Hematopoietic multipotent progenitor cell treated with erythropoietin and hydrocortisone succinate and interleukin-3 and kit ligand, for 8 days (in vitro differentiated cells): ENCODE measurements around the gene GPC5.

Experiments used
- DNase-seq: peaks from one replicate; pipeline ENCODE4 v3.0.0-alpha.2; 2015

GPC5 gene

DNA sequence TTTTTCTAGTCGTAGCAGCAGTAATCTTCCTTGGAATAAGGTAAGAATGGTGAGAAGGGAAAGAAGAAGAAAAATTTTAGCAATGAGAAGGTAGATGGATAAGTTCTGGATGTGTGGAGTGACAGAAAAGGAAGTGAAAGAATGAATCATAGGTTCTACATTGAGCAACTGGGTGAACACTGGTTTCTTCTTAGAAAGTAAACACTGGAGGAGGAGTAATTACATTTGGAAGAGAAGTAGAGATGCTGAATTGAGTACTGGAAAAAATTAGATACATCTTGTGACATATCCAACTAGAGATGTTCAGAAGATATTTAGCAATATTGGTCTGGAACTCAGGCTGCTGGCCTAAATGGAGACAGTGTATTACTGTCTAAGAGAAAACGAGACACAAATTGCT lies 148.5 kb downstream of the GPC5 start:
- no peak for DNase-seq

DNA sequence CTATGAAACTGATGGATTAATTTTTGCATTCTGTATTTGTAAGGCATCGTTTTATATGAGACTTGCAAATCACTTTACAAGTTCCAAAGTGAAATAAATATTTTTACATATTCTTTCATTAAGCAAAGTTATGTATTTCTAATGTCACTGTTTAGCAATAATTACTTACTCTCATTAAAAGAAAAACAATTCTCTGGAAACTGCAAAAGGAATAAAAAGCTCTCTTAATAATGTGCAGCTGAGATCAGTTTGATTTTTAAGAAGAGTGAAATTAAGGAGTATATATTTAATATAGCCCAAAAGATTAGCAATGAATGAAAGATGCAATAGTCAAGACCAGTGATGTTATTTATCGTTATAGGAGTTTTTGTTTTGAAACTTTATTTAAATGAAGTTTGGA lies 155.2 kb downstream of the GPC5 start:
- DNase-seq, result no peak

DNA sequence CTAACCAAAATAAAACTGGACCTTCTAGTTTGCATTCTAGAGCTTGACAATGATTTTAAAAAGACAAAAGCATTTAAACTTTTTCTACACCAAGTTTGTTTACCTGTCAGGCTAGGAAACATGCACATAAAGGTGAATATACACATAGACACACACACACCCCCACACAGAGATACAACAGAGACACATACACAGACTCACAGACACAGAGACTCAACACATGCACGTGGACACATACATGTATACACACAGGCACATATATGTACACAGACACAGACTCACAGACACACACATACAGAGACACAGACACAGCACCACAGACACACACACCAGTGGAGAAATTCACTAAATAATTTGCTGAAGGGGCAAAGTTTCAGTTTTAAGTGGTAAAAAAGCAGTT lies 155.7 kb downstream of the GPC5 start:
- no peak for DNase-seq

DNA sequence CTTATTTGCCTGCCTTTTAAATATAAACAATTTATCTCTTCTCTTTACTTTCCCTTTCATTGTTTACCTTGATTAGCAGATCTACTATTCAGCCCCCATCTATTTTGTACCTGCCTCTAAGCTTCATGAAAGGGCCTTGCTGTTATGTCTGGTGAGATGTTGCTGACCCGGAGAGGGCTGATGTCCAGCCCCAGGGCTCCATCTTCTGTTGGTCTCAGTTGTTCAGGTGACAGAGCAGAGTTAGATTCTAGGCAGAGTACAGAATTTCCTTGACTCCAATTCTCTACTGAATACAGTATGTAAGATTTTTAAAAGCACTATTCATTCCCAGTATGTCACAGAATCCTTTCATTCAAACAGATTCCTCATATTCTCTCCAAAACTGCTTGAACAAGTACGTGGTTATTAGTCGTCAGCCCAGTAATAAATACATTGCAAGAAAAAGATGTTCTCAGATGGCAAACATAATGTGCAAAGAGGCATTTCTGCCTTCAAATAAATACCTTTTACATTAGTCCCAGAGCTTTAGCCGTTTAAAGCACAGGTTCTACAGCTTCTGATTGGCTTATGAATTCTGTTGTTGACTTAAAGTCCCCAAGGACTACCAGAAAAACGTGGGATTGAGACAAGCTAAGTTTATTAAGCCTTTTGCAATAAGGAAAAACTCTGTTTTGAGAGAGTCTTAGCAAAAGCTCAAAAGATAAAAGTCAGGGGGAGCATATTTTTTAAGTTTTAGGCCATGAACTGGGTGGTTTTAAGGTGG lies 159.1 kb downstream of the GPC5 start:
- no peak for DNase-seq

DNA sequence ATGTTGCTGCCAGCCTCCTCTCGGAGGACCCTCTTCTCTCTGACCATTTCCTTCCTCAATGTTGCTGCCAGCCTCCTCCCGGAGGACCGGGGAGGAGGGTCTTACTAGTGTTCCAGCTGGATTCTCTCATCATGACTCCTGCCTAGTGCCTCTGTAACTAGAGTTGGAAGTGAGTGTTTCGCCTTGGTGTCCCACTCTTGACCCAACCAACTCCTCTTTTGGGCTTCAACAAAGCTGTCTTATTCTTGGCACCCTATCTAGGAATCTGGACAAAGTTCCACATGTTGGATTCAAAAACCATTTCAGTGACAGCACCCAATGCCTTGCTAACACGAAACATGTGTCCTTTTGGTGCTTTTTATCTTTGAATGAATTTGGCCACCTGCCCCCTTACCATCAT lies 165.4 kb downstream of the GPC5 start:
- no peak for DNase-seq

DNA sequence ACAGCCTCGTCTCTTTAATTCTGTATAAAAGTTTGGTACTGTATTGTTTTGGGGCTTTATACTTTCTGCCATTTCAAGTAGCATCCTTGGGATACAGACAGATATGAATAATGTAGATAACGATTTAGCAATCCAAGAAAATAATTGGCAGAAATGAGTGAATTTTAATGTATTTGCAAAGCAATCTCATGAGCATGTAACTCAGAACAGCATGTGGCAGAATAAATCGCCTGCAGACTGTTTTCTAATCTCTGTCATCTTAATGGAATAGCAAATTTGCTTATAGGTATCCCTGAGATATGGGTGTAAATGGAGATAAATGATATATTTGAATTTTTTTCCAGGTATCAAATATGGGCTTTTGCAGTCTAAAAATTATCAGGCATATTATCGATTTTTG lies 166.0 kb downstream of the GPC5 start:
- no peak for DNase-seq

DNA sequence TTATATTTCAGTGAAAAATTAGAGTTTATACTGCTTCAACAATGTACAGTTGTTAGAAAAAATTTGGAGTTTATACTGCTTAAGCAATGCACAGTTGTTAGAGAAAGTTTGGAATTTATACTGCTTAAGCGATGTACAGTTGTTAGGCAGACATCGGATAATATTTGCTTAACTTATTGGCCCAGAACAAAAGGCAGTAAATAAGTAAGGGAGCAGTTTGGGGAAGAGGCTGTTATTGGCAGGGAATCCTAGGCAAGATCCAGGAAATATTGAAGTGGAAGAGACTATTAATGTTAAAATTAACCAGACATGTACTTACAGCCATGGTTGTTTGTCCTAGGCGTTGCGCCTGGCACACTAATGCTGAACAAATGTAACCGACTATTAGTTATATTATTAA lies 166.9 kb downstream of the GPC5 start:
- DNase-seq, result no peak

DNA sequence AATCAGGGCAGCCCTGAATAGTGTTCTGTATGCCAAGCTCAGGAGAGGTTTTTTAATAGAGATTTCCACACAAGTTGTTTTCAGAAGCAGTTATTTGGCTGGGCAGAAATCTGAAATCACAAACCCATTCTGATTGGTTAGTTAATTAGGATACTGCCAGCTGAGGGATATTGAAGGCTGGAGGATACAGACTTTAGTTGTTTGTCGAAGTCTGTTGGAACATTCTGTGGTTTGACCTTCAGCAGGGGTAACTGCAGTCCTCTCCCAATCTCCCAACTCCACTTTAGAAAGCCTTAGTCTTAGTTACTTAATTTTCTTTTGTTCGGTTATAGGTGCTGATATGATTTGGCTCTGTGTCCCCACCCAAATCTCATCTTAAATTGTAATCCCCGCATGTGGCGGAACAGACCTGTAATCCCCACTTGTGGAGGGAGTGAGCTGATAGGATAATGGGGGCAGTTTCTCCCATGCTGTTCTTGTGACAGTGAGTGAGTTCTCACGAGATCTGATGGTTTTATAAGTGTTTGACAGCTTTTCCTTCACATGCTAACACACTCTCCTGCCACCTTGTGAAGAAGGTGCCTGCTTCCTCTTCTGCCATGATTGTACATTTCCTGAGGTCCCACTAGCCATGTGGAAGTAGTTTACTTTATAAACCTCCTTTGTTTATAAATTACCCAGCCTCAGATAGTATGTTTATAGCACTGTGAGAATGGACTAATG lies 169.2 kb downstream of the GPC5 start:
- no peak for DNase-seq

DNA sequence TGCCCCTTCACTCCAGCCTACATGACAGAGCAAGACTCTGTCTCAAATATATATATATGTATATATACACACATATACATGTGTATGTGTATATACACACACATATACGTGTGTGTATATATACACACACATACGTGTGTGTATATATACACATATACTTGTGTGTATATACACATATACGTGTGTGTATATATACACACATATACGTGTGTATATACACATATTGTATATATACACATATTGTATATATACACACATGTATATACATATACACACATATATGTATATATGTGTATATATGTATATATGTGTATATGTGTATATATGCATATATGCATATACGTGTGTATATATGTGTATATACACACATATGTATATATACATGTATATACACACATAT lies 173.3 kb downstream of the GPC5 start:
- no peak for DNase-seq

DNA sequence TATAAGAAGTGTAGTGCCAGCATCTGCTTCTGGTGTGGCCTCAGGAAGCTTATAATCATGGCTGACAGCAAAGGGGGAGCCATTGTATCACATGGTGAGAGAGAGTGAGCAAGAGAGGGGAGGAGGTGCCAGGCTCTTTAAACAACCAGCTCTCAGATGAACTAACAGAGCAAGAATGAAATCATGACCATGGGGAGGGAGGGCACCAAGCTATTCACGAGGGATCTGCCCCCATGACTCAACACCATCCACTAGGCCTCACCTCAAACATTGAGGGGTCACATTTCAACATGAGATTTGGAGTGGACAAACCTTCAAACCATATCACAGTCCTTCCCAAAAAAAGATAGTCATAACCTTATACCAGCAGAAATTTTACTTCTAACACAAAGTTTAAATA lies 174.0 kb downstream of the GPC5 start:
- no peak for DNase-seq

DNA sequence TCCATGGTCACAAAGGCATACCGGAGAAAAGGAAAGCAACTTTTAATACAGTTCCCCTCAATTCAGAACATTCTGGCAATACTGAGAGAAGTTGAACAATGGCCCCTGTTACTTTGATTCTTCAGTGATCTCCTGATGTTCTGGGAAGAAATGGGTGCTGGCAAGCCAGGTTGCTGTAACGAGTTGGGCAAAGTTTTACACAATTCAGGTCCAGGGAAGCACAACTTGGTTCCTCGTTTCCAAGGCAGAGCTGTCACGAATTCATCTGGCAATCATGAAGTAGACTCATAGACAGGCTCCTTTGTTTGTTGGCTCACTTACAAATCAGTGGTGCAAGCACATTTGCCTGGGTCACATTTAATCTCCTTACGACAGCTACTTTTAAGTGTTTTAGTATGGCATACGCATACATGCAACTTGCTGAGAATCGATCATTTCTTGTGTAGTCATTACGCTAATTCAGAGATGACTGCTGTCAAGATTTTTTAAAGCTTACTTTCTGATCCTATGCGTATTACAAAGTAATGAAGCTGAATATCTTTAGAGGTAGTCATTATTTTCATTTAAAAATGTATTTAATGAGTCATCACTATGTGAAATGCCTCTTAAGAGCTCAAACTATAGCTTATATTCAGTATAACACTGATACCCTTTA lies 174.7 kb downstream of the GPC5 start:
- no peak for DNase-seq

DNA sequence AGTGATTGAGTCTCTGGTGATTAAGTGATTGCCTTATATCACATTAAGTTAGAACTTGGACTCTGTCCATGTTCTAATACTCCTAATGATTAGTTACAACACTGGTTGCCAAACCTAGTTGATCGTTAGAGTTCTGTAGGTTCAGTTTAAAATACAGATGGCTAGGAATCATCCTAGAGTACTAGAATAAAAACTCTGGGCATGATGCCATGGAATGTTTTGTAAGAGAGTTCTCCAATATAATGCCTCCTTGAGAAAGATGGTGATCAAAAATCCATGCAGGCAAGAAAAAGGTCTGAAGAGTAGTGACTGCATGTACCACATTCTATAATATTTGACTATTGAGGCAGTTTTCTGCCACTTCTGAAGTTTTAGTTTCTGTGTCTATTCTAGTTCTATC lies 176.3 kb downstream of the GPC5 start:
- DNase-seq, result no peak

DNA sequence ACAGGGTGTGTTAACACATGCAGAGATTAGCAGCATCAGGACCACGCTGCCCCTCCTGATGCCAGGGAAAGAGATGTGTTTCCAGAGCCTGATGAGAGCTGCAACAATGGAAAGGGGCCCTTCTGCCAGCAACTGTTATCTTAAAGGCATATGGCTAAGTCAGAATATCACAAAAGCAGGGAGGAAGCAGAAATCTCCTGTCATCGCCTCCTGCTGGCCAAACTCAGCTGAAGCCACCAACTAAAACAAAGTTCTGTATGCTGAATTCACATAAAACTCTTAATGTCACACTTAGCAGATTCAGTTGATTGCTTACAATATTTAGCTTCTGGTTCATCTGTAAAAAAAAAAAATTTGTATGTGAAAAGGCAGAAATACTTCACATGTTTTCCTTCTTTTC lies 178.2 kb downstream of the GPC5 start:
- DNase-seq, result no peak

DNA sequence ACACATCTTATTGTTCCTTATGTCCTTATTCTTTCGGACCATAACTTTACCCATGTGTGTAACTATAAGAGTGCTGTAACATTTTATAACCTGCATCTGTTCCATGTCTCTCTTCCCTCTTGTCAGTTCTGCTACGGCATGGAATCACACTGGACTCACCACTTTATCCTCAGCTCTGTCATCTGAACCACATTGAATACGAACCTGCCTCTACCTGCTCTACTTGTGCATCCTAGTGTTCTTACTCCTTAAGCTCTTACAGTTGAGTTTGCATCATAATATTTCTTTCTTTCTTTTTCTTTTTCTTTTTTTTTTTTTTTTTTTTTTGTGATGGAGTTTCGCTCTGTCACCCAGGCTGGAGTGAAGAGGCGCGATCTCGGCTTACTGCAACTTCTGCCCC lies 180.9 kb downstream of the GPC5 start:
- DNase-seq, result no peak

DNA sequence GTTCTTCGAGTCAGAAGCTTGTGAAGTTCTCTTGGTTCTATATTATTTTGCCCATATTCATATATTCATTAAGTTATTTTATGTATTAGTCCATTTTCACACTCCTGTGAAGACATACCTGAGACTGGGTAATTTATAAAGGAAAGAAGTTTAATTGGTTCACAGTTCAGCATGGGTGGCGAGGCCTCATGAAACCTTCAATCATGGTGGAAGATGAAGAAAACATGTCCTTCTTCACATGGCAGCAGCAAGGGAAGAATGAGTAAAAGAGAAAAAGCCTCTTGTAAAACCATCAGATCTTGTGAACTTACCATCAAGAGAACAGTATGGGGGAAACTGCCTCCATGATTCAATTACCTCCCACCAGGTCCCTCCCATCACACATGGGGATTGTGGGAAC lies 182.3 kb downstream of the GPC5 start:
- no peak for DNase-seq

DNA sequence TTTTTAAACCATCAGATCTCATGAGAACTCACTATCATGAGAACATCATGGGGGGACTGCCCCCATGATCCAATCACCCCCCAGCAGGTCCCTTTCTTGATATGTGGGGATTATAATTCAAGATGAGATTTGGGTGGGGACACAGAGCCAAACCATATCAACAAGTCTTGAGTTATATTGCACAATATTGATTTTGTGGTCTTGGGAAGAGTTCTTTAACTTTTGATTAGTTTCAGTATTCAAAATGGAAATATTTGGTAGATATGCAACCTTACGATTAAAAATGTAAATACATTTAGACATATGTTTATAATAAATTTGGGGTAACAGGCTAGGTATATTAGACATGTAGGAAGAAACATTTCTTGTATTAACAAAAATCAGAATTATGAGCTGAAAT lies 188.2 kb downstream of the GPC5 start:
- DNase-seq, result no peak

DNA sequence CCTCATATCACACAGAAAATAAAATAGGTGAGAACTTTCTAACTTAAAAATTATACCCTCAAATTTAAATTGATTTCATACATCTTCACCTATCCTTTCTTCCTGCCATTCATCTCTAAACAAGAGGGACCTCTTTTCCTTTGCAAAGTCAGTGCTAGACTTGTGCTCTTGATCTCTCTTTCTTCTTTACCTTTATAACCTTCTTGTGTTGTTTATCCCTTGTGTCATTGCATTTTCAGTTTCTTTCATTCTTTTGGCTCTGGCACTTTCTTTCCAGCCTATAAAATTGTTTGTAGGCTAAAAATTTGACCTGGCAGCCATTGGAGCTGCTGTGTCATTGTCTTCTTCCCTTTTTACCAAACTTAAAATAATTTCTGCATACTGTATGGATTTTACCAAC lies 190.1 kb downstream of the GPC5 start:
- no peak for DNase-seq

DNA sequence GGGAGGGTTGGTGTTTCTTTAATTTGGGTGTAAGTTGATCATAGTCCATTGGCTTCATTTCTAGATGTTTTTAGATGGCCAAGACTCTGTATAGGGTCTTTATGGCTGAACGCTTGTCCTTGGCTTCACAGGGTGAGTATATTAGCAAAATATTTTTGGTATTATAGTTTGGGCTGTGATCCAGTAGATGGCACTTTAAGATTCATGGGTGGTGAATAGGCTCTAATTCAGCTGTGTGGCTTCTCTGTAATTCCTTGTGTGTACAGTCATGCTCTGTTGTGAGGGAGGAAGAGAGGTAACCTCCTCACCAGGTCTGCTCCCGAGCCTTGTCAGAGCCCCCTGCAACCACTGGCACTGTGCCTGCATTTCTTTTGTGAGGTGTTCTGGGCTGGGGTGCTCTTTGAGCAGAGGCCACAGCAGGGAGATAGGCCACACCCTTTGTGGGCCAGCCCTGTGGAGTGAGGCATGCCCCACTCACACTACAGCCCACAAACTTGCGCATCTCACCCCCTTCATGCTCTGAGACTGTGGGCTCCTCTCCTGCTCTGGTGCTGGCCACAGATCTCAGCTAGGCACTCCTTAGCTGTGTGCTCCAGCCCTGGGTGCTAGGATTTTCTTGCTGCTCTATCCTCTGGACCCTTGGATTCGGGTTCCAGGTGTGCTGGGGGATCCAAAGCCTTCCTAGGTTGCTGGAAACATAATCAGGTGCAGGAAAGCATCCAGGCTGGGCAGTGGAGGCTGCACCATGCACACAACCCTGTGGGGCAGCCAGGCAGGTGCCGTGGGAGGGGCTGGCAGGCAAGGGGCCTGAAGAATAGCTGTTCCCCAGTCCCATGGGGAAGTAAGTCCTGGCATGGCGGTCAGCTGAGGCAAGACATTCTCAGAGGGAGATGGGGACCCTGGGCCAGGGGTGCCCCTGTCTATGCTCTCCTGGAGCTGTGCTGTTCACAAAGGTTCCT lies 193.9 kb downstream of the GPC5 start:
- DNase-seq, result no peak

DNA sequence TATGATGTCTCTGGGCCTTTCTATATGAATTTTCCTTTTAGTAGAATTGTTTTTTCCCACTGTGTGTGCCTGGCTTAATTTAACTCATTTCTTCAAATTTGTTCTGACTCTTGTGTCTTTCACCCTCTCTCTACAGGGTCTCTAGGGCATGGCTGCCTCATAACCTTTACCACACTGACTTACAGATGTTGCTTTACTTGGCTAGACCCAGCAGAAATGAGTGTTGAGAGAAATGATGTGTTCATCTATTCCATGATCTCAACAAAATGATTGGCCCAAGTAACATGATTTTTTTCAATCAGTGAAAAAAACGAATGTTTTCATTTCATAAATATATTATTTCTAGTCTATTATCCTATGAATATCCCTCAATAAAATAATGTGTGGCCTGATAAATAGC lies 195.0 kb downstream of the GPC5 start:
- DNase-seq, result no peak

DNA sequence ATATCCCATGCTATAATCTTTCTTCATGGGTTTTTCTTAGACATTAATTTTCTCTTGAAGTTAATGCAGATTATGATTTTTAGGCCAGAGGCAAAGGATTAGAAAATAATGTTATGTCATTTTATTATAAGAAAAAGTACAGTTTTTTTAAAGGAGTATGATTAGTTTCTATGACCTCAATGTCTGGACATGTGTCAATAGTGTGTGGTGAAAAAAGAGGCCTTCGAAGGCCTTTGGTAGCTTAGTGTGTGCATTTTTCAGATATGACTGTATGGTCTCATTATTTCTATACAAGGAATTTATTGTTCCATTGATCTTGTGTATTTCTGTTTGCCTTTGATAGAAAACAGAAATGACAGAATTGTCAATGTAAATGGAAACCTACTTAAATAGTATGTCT lies 195.6 kb downstream of the GPC5 start:
- DNase-seq, result no peak

DNA sequence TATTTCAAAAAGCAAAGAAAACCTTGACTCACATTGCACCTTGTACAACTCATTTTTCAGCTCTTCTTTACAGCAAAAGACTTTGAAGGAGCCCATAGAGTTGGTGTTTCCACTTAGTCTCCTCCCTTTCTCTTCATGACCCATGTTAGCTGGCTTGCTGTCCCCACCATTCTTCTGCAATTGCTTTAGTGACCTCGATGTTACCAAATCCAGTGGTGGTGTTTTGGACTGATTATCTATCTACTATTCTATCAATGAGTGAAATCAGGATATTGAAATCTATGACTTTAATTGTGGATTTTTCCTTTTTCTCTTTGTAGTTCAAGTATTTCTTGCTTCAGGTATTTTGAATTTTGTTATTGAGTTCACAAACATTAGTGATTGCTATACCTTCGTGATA lies 197.3 kb downstream of the GPC5 start:
- DNase-seq, result no peak

DNA sequence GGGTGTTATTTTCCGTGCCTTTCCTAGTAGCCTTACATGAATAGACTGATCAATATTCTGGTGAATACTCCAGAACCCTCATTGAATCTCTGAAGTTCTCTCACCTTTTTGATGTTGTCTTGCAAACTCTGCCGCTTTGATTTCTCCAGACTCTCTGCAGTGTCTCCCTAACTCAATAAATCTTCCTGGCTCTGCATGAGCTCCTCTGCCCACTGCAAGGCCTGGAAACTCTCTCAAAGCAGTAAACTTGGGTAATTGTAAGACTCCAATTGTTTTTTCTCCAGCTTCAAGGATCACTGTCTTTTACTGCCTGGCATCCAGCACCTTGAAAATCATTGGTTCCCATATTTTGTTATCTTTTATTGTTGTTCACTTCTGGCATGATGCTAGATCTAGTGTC lies 198.4 kb downstream of the GPC5 start:
- DNase-seq, result no peak

DNA sequence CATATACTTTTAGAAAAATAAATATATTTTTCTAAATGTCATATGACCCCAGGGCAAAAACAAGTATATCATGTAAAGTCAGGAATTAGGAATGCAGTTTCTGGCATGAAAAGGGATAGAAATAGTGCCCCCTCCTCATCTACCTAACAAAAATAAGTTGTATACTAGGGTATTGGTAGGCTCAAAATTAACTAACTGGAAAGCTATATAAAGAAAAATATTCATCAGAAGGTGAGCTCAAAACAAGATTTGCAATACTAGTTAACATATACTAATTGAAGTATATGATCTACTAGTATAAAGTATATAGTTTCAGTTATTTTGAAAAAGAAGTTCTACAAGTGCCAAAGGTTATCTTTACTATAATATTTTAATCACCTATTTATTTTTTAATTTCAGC lies 200.2 kb downstream of the GPC5 start:
- DNase-seq, result no peak
